GM19193 (cell line): ENCODE data around the gene GATAD1.

Source experiments
- POLR2A ChIP-seq: IDR thresholded peaks from 4 replicates; pipeline ENCODE4 v1.6.1; 2011; ENCODE audit not compliant: insufficient read depth, insufficient read length; ENCODE audit errors: extremely low read depth

The GATAD1 gene

GRCh38 chr7:92447345-92448204 lies at the start of gene GATAD1:
TSS of gene GATAD1 (plus strand) at chr7:92447482. CDS start at chr7:92447730, 248 bp downstream.
- TF ChIP-seq POLR2A, result peak; percentile 75

GRCh38 chr7:92397542-92397941 lies 49.7 kb upstream of the GATAD1 start:
- no peak for TF ChIP-seq POLR2A

- no peak for TF ChIP-seq POLR2A
These were observed 47.3 kb upstream of the GATAD1 start for GRCh38 chr7:92400013-92400412.

GRCh38 chr7:92402920-92403759 lies 44.1 kb upstream of the GATAD1 start:
- TF ChIP-seq POLR2A, result no peak

- no peak for TF ChIP-seq POLR2A
These were observed 43.6 kb upstream of the GATAD1 start for GRCh38 chr7:92403760-92404074.

GRCh38 chr7:92404170-92404614 lies 43.1 kb upstream of the GATAD1 start:
- TF ChIP-seq POLR2A, result no peak

GRCh38 chr7:92409357-92409756 lies 37.9 kb upstream of the GATAD1 start:
- no peak for TF ChIP-seq POLR2A

- no peak for TF ChIP-seq POLR2A
These were observed 34.5 kb upstream of the GATAD1 start for GRCh38 chr7:92412745-92413144.

GRCh38 chr7:92413550-92413949 lies 33.7 kb upstream of the GATAD1 start:
- no peak for TF ChIP-seq POLR2A

GRCh38 chr7:92415225-92415624 lies 32.1 kb upstream of the GATAD1 start:
- TF ChIP-seq POLR2A, result no peak

GRCh38 chr7:92417913-92418312 lies 29.4 kb upstream of the GATAD1 start:
- TF ChIP-seq POLR2A, result no peak

- TF ChIP-seq POLR2A, result no peak
These were observed 25.4 kb upstream of the GATAD1 start for GRCh38 chr7:92421676-92422435.

- no peak for TF ChIP-seq POLR2A
These were observed 24.4 kb upstream of the GATAD1 start for GRCh38 chr7:92422926-92423325.

- TF ChIP-seq POLR2A, result no peak
These were observed 23.6 kb upstream of the GATAD1 start for GRCh38 chr7:92423710-92424131.
